Measurements from ENCODE around the gene SETDB1.

Gene SETDB1

DNA sequence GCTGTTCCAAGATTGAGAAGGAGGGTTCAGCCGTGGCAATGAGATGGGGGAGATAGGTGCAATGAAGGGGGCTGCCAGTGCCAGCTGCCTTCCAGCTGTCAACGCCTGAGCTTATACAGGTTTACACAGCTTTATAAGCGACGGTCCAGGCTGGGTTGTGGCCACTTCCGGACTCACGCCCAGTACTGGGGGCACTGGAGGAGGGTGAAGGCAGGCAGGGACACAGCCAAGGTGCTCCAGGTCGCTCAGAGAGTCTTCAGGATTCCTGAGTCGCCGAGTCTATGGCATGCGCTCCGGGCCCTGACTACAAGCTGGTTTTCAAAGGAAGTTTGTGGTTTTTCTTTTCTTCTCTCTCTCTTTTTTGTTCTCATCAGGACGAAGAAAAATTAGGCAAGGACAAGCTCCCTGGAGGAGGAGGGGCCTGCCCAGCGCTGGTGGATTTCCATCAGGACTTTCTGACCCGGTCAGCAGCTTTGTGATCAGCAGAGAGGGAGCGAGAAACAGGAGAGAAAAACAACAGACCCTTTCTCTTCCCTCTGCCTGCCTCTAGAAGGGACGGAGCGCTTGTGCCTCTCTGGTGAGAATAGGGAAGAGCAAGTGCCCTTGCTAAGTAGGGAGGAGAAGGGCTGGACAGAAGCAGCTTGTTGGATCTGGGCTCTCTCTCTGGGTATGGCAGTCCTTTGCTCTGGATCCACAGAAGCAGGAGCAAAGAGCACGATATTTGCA lies 80.3 kb downstream of the SETDB1 start, which contains the start of gene MINDY1:
MINDY1 (minus strand) TSS at position 576 of the 726 bp plus-strand sequence. CDS start 4,285 bp downstream, outside the sequence.
- peak; percentile 80 for DNase-seq

DNA sequence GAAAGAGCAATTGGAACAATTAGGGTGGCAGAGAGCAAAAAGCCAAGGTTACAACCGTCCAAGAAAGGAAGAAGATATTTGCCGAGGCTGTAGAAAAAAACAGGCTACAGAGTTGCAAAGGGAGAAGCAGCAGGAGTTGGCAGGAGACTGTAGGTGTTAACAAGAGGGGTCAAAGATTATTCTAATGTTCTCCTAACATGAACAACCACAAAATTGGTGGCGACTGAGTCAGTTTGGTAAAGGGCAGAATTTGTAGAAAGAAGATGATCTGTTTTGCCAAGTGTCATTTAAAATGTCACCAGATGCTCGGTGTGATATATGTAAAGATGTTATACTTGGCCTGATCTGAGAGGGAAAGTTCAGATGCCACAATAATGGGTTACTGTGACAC lies 81.7 kb downstream of the SETDB1 start:
- no peak for DNase-seq

DNA sequence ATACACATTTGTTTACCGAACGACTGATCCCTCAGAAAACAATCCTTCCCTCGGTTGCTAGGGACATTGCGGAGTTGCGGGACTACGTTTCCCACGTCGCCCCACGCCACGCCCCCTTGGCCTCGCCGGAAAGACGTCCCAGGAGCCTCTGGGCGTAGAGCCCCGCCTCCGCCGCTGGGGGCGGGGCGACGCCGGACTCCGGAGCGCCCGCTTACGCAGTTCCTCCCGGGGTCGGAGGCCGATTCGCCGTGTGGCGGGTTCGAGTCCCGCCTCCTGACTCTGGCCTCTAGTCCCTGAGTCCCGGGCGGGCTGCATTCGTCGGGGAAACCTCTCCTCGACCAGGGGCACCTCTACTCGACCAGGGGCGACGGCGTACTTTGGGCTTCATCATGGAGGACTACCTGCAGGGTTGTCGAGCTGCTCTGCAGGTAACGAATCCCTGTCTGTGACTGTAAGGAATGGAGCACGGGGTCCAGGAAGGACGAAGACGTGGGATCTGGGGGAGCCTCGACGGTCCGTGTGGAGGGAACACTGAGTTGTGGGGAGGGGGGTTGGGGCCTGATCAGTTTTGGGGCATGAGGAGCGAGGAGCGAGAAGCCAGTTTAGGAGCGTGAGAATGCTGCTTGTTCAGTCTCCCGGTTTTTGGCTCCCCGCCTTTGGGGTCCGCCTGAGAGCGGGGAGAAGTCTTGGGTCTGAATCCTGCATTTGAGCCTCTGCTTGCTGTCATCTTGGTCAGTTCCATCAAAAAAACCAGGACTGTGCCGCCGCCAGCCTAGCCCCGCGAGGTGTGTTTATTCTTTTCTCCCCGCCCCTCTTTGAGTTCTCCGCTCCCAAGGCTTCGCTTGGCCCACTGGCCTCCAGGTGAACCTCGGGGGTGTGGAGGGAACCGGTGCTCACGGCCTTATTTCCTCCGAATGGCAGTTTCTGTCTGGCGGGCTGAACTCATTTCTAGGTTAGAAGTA lies 82.4 kb downstream of the SETDB1 start, which contains the start of gene PRUNE1:
PRUNE1 (plus strand) TSS at position 206 of the 962 bp plus-strand sequence; CDS start at position 390, 184 bp downstream.
- peak; percentile 92 for DNase-seq

DNA sequence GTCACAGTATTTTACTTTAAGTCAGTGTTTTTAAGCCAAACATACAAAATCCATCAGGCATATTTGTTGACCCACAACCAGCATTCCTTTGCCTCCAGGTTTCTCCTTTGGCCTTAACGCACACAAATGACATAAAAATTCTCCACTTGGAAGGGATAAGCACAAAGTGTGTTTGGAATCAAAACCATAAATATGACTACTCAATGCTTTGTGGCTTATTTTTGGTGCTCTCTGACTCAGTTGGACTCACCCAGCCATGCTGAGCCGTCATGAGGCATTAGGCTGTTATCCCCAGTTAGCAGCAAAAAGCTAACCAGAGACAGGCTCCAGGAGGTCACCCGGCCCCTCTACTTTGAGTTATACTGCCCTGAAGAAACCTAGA lies 83.0 kb downstream of the SETDB1 start:
- peak; percentile 57 for DNase-seq

DNA sequence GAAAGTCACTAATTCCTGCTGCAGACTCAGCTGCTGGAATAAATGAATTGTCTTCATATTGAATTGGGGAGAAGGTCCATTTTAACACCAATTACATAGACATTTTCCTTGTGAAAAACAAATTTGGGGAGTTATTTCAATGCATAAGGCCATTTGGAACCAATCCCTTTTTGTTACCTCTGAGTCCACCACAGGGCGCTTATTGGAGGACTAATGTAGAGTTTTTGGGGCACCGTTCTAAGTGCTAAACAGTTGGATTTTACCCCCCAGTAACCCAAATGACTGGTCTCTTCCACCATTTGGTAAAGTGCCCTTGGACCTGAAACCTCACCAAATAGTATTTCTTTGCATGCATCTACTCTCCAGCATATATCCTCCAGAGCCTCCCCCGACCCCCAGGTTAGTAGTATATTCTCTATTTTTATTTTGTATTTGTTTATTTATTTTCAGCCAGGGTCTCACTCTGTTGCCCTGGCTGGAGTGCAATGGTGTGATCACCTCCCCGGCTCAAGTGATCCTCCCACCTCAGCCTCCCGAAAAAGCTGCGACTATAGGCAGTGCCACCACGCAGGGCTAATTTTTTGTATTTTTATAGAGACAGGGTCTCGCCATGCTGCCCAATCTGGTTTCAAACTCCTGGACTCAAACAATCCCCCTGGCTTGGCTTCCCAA lies 83.6 kb downstream of the SETDB1 start:
- DNase-seq, result no peak

- DNase-seq, result no peak
Measured at GRCh38 chr1:151010346-151010726, 84.2 kb downstream of the SETDB1 start.

DNA sequence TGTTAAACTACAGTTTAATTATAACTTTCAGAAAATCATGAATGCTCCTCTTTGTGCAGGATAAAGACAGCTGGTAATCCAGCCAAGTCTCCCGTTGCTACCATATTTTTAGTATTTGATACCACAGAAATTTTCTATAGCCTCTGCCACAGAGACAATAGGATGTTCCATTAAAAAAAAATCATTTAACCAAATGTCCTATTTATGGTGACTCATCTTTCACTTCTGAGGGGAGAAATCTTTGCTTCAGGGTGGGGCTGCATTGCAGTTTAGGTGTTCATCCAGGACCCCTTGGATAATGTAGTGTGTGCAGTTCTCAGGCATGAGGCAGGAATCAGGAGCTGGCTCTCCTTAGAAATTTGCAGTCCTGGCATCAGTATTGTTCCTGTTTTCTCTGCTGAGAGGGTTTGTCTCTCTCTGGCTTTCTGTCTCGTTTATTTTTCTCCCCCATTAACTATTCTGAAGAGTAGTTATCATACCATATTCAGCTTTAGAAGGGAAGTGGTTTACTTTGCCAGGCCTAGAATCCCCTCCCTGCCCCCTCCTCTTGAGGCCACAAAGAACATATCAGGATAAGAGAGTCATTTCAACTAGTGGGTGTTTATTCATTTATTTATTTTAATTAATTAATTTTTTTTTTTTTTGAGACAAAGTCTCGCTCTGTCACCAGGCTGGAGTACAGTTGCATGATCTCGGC lies 85.1 kb downstream of the SETDB1 start:
- DNase-seq, result no peak

DNA sequence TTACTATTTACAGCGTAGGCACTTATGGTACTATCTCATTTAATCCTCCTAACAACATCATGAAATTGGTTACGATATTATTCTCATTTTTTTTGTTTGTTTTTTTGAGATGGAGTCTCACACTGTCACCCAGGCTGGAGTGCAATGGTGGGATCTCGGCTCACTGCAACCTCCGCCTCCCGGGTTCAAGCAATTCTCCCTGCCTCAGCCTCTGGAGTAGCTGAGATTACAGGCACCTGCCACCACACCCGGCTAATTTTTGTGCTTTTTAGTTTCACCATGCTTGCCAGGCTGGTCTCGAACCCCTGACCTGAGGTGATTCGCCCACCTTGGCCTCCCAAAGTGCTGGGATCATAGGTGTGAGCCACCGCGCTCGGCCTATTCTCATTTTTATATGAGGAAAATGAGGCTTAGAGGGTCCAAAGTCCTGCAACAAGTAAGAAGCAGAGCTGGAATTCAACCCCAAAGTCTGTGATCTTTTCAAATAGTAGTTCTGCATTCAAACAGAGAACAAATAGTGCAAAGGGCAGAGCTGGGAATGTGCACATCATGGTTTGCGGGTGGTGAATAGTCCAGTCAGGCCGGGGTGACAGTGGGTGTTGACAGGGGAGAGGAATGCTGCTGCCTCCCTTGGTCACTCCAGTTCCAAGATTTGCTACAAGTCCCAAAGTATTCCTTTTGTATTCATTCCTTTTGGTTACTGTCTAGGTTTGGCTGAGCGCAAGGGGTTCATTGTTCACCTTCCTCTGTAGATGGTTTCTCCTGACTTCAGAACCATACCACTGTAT lies 86.7 kb downstream of the SETDB1 start:
- no peak for DNase-seq

- no peak for DNase-seq
Measured at GRCh38 chr1:151013518-151013917, 87.4 kb downstream of the SETDB1 start.

Data from fibroblast of upper back skin (primary cell).